Lower leg skin (tissue), 4 donors: Measurements from ENCODE around the gene CCSER1. TPM values are rescaled to one million over a fixed set of nuclear protein-coding genes. Genes with fewer than 3 reads are reported as not detected.
"Not testable (repeated sequence)": the region's sequence is repeated elsewhere in the genome, so short reads cannot be mapped to it uniquely, and the experiment has no call there.

Source experiments
- DNase-seq, 2 donors: peaks; one replicate each; pipeline ENCODE4 v3.0.0-alpha.2; 2019; ENCODE audit warnings: low spot score in 2 of 2
- H3K4me3 ChIP-seq: fragments of 200-600 bp; sonication (generic); 2 replicates; pipeline ENCODE4 v1.5.1; 2017; ENCODE audit warnings: mild to moderate bottlenecking, low read depth; ENCODE audit not compliant: poor library complexity, severe bottlenecking
- POLR2A ChIP-seq, 2 donors: fragments of 450-650 bp; IDR thresholded peaks; one replicate each; pipeline ENCODE4 v1.6.1; 2016 to 2017; ENCODE audit warnings: antibody characterized with exemption in 2 of 2, mild to moderate bottlenecking in 1 of 2, moderate library complexity in 1 of 2
- WGBS, 2 donors: methylation state at CpG; one replicate each; pipeline ENCODE4 v1.1.5; 2018; 5-methylcytosine and 5-hydroxymethylcytosine counted together
- intact Hi-C: fragments of 100-400 bp; cut with DNase I; formaldehyde crosslinking; loops from one replicate; pipeline ENCODE4 v1.15.0; 2023; ENCODE audit warnings: low total_unique reads
- total RNA-seq, 4 donors: library from RNA; depleted of rRNA; stranded (reverse); fragments of >200 nt; gene quantifications; one replicate each; pipeline ENCODE4 v1.1.0, GENCODE V29; 2016
- TF ChIP-seq, protein P1 (sequence below), 3 donors: fragments of 450-650 bp; IDR thresholded peaks; one replicate each; pipeline ENCODE4 v1.5.1; 2016; ENCODE audit warnings: antibody characterized with exemption in 3 of 3, mild to moderate bottlenecking in 3 of 3, moderate library complexity in 2 of 3

The CCSER1 gene
- total RNA-seq, 4 donors from 2014 or later, result 6.5 to 12.1 (median 9.9) TPM

DNA sequence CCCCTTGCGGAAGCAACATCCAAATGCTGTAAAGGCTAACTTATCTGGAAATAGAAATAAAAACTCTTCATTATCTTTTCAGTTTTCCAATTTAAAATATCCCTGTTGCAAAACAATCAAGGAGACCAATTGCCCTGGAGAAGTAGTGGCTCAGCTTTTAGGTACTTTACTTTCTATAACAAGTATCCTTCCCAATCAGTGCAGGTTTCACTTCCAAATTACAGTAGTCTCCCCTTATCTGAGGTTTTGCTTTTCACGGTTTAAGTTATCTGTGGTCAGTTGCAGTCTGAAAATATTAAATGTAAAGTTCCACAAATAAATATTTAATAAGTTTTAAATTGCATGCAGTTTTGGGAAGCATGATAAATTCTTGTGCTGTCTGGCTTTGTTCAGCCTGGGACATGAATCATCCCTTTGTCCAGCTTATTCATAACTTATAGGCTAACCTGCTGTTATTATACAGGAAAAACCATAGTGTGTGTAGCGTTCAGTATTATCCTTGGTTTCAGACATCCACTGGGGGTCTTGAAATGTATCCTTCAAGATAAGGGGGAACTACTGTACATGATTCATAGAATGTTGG is 1203.5 kb downstream of the CCSER1 start:
- WGBS, 2 donors, result 75 to 86% methylated on average over 3 of the region's 3 CpGs
- no peak overlapping the region for H3K4me3 ChIP-seq
- TF ChIP-seq POLR2A (IDR thresholded peaks at IDR 0.05), result no peak
- TF ChIP-seq, protein P1, sequence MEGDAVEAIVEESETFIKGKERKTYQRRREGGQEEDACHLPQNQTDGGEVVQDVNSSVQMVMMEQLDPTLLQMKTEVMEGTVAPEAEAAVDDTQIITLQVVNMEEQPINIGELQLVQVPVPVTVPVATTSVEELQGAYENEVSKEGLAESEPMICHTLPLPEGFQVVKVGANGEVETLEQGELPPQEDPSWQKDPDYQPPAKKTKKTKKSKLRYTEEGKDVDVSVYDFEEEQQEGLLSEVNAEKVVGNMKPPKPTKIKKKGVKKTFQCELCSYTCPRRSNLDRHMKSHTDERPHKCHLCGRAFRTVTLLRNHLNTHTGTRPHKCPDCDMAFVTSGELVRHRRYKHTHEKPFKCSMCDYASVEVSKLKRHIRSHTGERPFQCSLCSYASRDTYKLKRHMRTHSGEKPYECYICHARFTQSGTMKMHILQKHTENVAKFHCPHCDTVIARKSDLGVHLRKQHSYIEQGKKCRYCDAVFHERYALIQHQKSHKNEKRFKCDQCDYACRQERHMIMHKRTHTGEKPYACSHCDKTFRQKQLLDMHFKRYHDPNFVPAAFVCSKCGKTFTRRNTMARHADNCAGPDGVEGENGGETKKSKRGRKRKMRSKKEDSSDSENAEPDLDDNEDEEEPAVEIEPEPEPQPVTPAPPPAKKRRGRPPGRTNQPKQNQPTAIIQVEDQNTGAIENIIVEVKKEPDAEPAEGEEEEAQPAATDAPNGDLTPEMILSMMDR (IDR thresholded peaks at IDR 0.05), result no peak
- no peak for DNase-seq
- intact Hi-C loops, result no loop called here

DNA sequence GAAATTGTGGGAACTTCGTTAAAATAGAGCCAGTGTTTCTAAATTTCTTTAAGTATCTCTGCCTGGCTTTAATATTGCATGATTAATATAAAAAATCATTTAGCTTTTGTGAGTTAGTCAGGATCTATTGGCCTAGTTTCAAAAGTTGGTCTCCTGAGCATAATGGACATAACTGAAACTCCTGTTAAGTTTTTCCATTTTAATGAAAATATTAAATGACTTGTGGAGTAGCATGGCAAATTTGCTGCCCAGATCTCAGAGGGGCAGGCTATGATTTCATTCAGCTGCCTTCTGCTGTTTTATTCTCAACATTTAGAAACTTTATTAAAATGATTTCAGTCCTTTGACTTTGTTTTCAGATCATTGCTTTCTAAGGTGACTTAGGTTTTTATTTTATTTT is 1213.6 kb downstream of the CCSER1 start:
- no peak for TF ChIP-seq POLR2A (IDR thresholded peaks at IDR 0.05)
- TF ChIP-seq, protein P1 (IDR thresholded peaks at IDR 0.05), result no peak
- WGBS, 2 donors, result 91 to 95% methylated on average over 1 of the region's 1 CpG
- no peak for DNase-seq
- intact Hi-C loops, result no loop called here
- no peak overlapping the region for H3K4me3 ChIP-seq

- TF ChIP-seq POLR2A (IDR thresholded peaks at IDR 0.05), result no peak
- TF ChIP-seq, protein P1 (IDR thresholded peaks at IDR 0.05), result no peak
These were observed 1218.4 kb downstream of the CCSER1 start for GRCh38 chr4:91345632-91346031.

DNA sequence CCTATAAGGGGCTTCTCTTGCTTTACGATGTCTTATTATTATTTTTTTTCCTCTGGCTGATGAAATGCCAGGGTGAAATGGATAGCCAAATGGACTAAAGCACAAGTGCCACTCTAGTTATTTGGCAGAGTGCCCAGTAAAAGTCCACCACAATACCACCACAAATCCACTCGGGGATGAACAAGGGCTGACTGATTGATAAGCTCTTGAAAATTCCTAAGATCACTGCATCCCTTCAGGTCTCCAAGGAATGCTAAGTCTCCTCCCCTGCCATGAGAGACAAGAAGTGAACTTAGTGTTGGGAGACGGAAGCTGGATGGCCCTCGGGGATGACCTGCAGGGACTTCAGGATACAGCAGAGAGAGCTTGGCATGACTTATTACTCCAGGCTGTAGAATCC is 1229.3 kb downstream of the CCSER1 start:
- H3K4me3 ChIP-seq, DNase-seq, intact Hi-C loops: not testable (repeated sequence)
- WGBS, 2 donors, result 86 to 88% methylated on average over 4 of the region's 4 CpGs

More at GRCh38 chr4:91345632-91346031, 1218.4 kb downstream of the CCSER1 start:
- intact Hi-C loops, result no loop called here
- DNase-seq, result no peak
- no peak overlapping the region for H3K4me3 ChIP-seq

GRCh38 chr4:91358016-91358415 is 1230.8 kb downstream of the CCSER1 start:
- H3K4me3 ChIP-seq, DNase-seq, intact Hi-C loops: not testable (repeated sequence)
- 74 to 77% methylated on average over 3 of the region's 3 CpGs for WGBS, 2 donors

DNA sequence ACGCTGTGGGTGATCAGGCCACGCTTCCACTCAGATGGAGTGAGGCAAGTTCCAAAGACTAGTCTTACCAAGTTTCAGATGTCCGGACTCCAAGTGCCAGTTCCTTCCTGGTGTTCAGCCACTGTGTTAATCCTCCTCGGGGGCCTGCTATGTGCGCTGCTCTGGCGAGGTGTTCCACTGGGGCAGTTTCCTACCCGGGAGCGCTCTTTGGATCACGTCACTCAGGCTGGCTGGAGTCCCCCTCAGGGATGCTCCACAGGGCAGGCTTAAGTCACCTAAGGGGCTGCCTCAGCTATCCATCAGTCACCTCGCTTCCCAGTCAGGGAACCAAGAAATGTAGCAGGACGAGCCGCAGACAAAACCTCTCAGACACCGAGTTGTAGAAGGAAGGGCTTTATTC is 1231.4 kb downstream of the CCSER1 start:
- intact Hi-C loops, result not testable (repeated sequence)
- WGBS, 2 donors, result 77 to 92% methylated on average over 12 to 13 of the region's 13 CpGs

GRCh38 chr4:91359041-91360031 is 1232.1 kb downstream of the CCSER1 start:
- DNase-seq, result no peak
- TF ChIP-seq, protein P1 (IDR thresholded peaks at IDR 0.05), result no peak
- no peak for TF ChIP-seq POLR2A (IDR thresholded peaks at IDR 0.05)
- H3K4me3 ChIP-seq, result no peak overlapping the region
- intact Hi-C loops, result no loop called here
- 69 to 83% methylated on average over 8 of the region's 8 CpGs for WGBS, 2 donors

More for the DNA sequence above, 1231.4 kb downstream of the CCSER1 start:
- not testable (repeated sequence) for DNase-seq, H3K4me3 ChIP-seq
